Stomach (tissue), 9 donors: ENCODE results near the gene IQGAP2. TPM values are rescaled to one million over a fixed set of nuclear protein-coding genes. Genes with fewer than 3 reads are reported as not detected.

Source experiments
- DNase-seq, 2 donors: peaks; one replicate each; pipeline versions ENCODE4 v3.0.0 to v3.0.0-alpha.2; 2013 to 2019
- H3K27ac ChIP-seq, 5 donors: fragments of 200-600 bp in 4 of 5; sonication (generic) in 4 of 5; one replicate each; pipeline ENCODE4 v1.5.1; 2013 to 2019; ENCODE audit warnings: mild to moderate bottlenecking in 1 of 5, moderate library complexity in 1 of 5
- H3K27me3 ChIP-seq, 3 donors: fragments of 200-600 bp; sonication (generic); one replicate each; pipeline ENCODE4 v1.5.1; 2017 to 2019; ENCODE audit warnings: mixed run types in 1 of 3
- H3K36me3 ChIP-seq, 4 donors: fragments of 200-600 bp; sonication (generic); 1 replicate in 3 of 4; 2 replicates in 1 of 4; pipeline ENCODE4 v1.5.1; 2016 to 2019
- H3K4me1 ChIP-seq, 4 donors: fragments of 200-600 bp; sonication (generic); one replicate each; pipeline ENCODE4 v1.5.1; 2016 to 2019
- H3K4me3 ChIP-seq, 4 donors: fragments of 200-600 bp; sonication (generic) in 3 of 4; one replicate each; pipeline ENCODE4 v1.5.1; 2016 to 2019; ENCODE audit warnings: mild to moderate bottlenecking in 1 of 4
- H3K9me3 ChIP-seq, 4 donors: fragments of 200-600 bp; sonication (generic); one replicate each; pipeline ENCODE4 v1.5.1; 2016 to 2019
- EP300 ChIP-seq: sonication (generic); formaldehyde crosslinking; IDR thresholded peaks from one replicate; pipeline ENCODE4 v1.6.1; 2017; ENCODE audit warnings: antibody characterized with exemption
- POLR2A ChIP-seq, 4 donors: fragments of 450-650 bp; IDR thresholded peaks; one replicate each; pipeline ENCODE4 v1.6.1; 2016; ENCODE audit warnings: antibody characterized with exemption in 4 of 4, control low read depth in 2 of 4, mild to moderate bottlenecking in 1 of 4, moderate library complexity in 1 of 4
- POLR2AphosphoS5 ChIP-seq, 3 donors: sonication (generic); formaldehyde crosslinking; IDR thresholded peaks; one replicate each; pipeline ENCODE4 v1.6.1; 2016; ENCODE audit warnings: antibody characterized with exemption in 3 of 3
- WGBS, 5 donors: extraction: QIAGEN DNeasy Blood & Tissue Kit in 3 of 5; methylation state at CpG; one replicate each; pipeline versions ENCODE4 v1.1.5 to v1.1.7; 2013 to 2018; 5-methylcytosine and 5-hydroxymethylcytosine counted together
- intact Hi-C: fragments of 100-400 bp; cut with DNase I; formaldehyde crosslinking; loops from one replicate; pipeline ENCODE4 v1.15.1; 2023; ENCODE audit warnings: low total_unique reads
- polyA plus RNA-seq, 3 donors: library from polyadenylated mRNA; stranded (reverse); fragments of 200-250 nt; gene quantifications; one replicate each; pipeline ENCODE4 v1.2.3, GENCODE V29; 2013
- total RNA-seq, 5 donors: library from RNA; depleted of rRNA; stranded (reverse); fragments of >200 nt; gene quantifications; one replicate each; pipeline versions ENCODE4 v1.1.0 to v1.2.3, GENCODE V29; 2014 to 2016
- TF ChIP-seq, protein P1 (sequence below), 7 experiments: fragments of 450-650 bp in 4 of 7; fragments of 200-600 bp in 3 of 7; sonication (generic) in 3 of 7; IDR thresholded peaks; one replicate each; pipeline ENCODE4 v1.5.1; 2016 to 2019; ENCODE audit warnings: antibody characterized with exemption in 7 of 7, control low read depth in 2 of 7, mild to moderate bottlenecking in 1 of 7
- donor health status: healthy with polysubstance abuse.
- donor health status: Bipolar disorder and iron deficiency.
- donor health status: healthy.

IQGAP2 gene
- total and polyA plus RNA-seq, 8 donors: 11.5 to 122 (median 42.1) TPM

DNA sequence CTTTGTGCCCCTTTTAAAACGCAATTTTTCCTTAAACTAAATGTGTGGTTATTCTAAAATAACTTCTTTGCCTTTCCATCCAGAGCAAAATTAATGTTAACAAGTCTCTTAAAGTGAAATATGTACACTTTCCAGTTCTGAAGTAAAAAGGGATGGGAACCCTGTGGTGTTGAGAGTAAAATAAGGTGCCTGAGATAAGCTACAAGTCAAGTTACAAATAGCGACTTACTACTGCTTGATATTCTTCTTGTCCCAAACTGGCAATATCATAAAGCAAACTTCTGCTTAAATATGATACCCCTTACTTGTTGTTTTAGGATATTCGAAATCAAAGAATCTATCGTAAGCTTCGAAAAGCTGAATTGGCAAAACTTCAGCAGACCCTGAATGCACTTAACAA, 294.6 kb downstream of the IQGAP2 start:
- intact Hi-C loops: no loop called here
- Histone ChIP-seq H3K27ac (no peak overlapping the region), H3K4me3 (no peak overlapping the region), H3K9me3 (no peaks in the 10 kb centered on the region), H3K36me3 (peaks cover 9 to 80% (median 45%) of the 10 kb centered on the region in 4 donors), H3K27me3 (no peaks in the 10 kb centered on the region), H3K4me1 (no peaks in the 10 kb centered on the region)
- no peak for DNase-seq
- TF ChIP-seq, protein P1, sequence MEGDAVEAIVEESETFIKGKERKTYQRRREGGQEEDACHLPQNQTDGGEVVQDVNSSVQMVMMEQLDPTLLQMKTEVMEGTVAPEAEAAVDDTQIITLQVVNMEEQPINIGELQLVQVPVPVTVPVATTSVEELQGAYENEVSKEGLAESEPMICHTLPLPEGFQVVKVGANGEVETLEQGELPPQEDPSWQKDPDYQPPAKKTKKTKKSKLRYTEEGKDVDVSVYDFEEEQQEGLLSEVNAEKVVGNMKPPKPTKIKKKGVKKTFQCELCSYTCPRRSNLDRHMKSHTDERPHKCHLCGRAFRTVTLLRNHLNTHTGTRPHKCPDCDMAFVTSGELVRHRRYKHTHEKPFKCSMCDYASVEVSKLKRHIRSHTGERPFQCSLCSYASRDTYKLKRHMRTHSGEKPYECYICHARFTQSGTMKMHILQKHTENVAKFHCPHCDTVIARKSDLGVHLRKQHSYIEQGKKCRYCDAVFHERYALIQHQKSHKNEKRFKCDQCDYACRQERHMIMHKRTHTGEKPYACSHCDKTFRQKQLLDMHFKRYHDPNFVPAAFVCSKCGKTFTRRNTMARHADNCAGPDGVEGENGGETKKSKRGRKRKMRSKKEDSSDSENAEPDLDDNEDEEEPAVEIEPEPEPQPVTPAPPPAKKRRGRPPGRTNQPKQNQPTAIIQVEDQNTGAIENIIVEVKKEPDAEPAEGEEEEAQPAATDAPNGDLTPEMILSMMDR (IDR thresholded peaks at IDR 0.05): no peak
- TF ChIP-seq POLR2AphosphoS5 (IDR thresholded peaks at IDR 0.05): no peak
- no peak for TF ChIP-seq POLR2A (IDR thresholded peaks at IDR 0.05)
- TF ChIP-seq EP300: no peak
- WGBS, 5 donors: 95 to 97% (median 96%) methylated on average over 5 of the region's 5 CpGs

DNA sequence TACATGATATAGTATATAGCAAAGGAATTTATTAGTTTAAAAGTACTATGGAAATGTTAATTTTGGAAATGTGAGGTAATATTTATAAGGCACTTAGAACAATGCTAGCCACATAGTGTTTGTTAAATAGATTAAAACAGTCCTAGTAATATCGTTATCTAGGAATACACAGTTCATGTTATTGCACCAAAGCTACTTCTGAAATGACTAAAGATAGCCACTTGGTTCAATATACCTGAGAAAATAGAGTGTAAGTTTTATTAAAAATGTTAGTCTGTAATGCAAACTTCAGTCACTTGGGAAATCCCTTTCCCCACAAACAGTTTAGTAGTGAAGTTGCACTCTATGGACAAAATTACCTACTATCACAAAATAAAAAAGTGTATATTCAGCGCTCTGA, 297.5 kb downstream of the IQGAP2 start:
- Histone ChIP-seq H3K4me1 (peaks cover 0 to 10% (median 3%) of the 10 kb centered on the region in 4 donors), H3K36me3 (peaks cover 9 to 51% (median 31%) of the 10 kb centered on the region in 4 donors), H3K9me3 (no peaks in the 10 kb centered on the region), H3K27me3 (no peaks in the 10 kb centered on the region), H3K4me3 (no peak overlapping the region), H3K27ac (no peak overlapping the region)
- TF ChIP-seq EP300 (no peak), POLR2A (IDR thresholded peaks at IDR 0.05) (no peak), POLR2AphosphoS5 (IDR thresholded peaks at IDR 0.05) (no peak)
- TF ChIP-seq, protein P1 (IDR thresholded peaks at IDR 0.05): no peak
- intact Hi-C loops: no loop called here
- WGBS, 5 donors: 75 to 85% (median 83%) methylated on average over 2 of the region's 2 CpGs
- DNase-seq: no peak

DNA sequence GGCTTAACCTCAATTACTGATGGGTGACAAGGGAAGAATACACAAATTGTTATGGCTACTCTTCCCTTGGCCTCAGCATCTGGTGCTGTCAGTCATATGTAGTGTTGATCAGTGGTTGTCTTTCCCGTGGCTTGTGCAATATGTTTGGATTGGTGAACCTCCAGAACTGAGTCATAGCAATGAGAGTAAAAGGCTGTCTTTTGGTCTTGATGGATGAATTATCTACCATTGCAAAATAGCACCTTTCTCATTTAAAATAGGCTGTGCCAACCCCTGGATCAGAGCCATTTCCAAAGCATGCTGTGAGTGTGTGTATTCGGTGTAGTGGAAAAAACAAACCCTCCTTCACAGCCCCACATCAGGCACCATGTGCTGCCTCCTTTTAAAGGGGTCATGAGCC, 298.2 kb downstream of the IQGAP2 start:
- H3K4me3 ChIP-seq: no peak overlapping the region
- intact Hi-C loops: no loop called here
- H3K4me1 ChIP-seq: peaks cover 0 to 10% (median 3%) of the 10 kb centered on the region in 4 donors
- no peak overlapping the region for H3K27ac ChIP-seq
- DNase-seq: no peak
- peaks cover 9 to 45% (median 25%) of the 10 kb centered on the region in 4 donors for H3K36me3 ChIP-seq
- no peaks in the 10 kb centered on the region for H3K27me3 ChIP-seq
- no peaks in the 10 kb centered on the region for H3K9me3 ChIP-seq
- WGBS, 5 donors: 44 to 72% (median 63%) methylated on average over 2 of the region's 2 CpGs
- no peak for TF ChIP-seq POLR2A (IDR thresholded peaks at IDR 0.05)
- no peak for TF ChIP-seq EP300
- no peak for TF ChIP-seq POLR2AphosphoS5 (IDR thresholded peaks at IDR 0.05)
- TF ChIP-seq, protein P1 (IDR thresholded peaks at IDR 0.05): no peak

DNA sequence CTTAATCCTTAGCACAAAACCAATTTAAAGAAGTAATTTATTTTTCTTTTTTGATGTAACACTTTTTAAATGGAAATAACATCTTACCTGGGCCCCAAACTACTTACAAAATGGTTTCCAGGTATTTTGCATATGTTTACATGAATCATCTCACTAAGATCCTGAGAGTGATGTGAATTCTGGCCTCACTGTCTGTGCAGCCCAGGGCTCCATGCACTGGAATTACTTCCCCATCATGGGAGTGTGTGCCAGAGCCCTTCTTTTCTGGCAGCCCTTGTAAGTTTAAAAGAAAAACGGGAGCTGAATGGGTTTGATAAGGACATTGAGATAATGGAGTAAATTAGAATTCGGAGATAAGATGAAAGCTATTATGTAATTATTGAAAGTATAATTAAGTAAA, 300.6 kb downstream of the IQGAP2 start:
- Histone ChIP-seq H3K4me3 (no peak overlapping the region), H3K4me1 (peaks cover 0 to 10% (median 3%) of the 10 kb centered on the region in 4 donors), H3K27ac (no peak overlapping the region), H3K36me3 (peaks cover 9 to 41% (median 24%) of the 10 kb centered on the region in 4 donors), H3K9me3 (no peaks in the 10 kb centered on the region), H3K27me3 (no peaks in the 10 kb centered on the region)
- DNase-seq: no peak
- intact Hi-C loops: no loop called here
- WGBS, 5 donors: 19 to 47% (median 35%) methylated on average over 2 of the region's 2 CpGs
- TF ChIP-seq EP300 (no peak), POLR2AphosphoS5 (IDR thresholded peaks at IDR 0.05) (no peak), POLR2A (IDR thresholded peaks at IDR 0.05) (no peak)
- TF ChIP-seq, protein P1 (IDR thresholded peaks at IDR 0.05): no peak
